ENCODE data around the gene PTDSS2.

GRCh38 chr11:447923-448731, 2.0 kb upstream of the PTDSS2 start:
- TF ChIP-seq NFRKB (IDR thresholded peaks at IDR 0.05) (no peak), SP2 (CRISPR knock-in tag; IDR thresholded peaks at IDR 0.05) (no peak)
